Measurements from ENCODE around the gene GDPD5. TPM values are rescaled to one million over a fixed set of nuclear protein-coding genes. Genes with fewer than 3 reads are reported as not detected.

GDPD5 gene
- total RNA-seq, 1 experiment from 2014 or later, result 7.8 TPM

DNA sequence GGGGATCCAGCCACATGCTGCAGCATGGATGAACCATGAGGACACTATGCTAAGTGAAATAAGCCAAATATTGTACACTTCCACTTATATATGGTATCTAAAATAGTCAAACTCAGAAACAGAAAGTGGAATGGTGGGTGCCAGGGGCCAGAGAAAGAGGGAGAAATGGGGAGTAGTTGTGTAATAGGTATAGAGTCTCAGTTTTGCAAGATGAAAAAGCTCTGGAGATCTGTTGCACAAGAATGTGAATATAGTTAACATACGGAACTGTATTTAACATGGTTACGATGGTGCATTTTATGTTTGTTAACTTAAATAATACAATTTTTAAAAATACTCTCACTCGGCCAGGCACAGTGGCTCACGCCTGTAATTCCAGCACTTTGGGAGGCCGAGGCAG, 21.2 kb downstream of the GDPD5 start:
- H3K4me1 ChIP-seq (ENCODE audit: insufficient read depth, low read length), result no peaks in the 10 kb centered on the region
- Mint-ChIP-seq H3K27me3 (ENCODE audit: low read depth) (no peaks in the 10 kb centered on the region; the same call in none of the 2 replicates), H3K9me3 (no peaks in the 10 kb centered on the region), H3K36me3 (ENCODE audit: insufficient read depth in 1 of 3, low read depth in 3 of 3) (no peaks in the 10 kb centered on the region), H3K4me3 (no peak overlapping the region), H3K4me1 (peaks cover 0 to 4% of the 10 kb centered on the region in 2 experiments; a peak in 3 of 4 replicates), H3K27ac (no peak overlapping the region)
- H4K8ac ChIP-seq (replicated peaks; ENCODE audit: insufficient read length, low read depth, low read length), result no peak overlapping the region
- H3K9me3 ChIP-seq (ENCODE audit: control insufficient read depth, low read depth, low read length), result no peaks in the 10 kb centered on the region
- H3K4ac ChIP-seq (ENCODE audit: low read depth, low read length), result no peak overlapping the region
- no peaks in the 10 kb centered on the region for H3K79me1 ChIP-seq (ENCODE audit: insufficient read depth, low read depth, low read length, poor library complexity, severe bottlenecking)
- TF ChIP-seq, protein P1, sequence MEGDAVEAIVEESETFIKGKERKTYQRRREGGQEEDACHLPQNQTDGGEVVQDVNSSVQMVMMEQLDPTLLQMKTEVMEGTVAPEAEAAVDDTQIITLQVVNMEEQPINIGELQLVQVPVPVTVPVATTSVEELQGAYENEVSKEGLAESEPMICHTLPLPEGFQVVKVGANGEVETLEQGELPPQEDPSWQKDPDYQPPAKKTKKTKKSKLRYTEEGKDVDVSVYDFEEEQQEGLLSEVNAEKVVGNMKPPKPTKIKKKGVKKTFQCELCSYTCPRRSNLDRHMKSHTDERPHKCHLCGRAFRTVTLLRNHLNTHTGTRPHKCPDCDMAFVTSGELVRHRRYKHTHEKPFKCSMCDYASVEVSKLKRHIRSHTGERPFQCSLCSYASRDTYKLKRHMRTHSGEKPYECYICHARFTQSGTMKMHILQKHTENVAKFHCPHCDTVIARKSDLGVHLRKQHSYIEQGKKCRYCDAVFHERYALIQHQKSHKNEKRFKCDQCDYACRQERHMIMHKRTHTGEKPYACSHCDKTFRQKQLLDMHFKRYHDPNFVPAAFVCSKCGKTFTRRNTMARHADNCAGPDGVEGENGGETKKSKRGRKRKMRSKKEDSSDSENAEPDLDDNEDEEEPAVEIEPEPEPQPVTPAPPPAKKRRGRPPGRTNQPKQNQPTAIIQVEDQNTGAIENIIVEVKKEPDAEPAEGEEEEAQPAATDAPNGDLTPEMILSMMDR (conservative IDR thresholded peaks at IDR 0.05), result no peak
- H2BK5ac ChIP-seq (ENCODE audit: insufficient read length, low read length), result no peak overlapping the region
- H3K23ac ChIP-seq (ENCODE audit: insufficient read length, low read depth, low read length), result no peak overlapping the region
- H2BK20ac ChIP-seq (ENCODE audit: low read depth, low read length, poor library complexity, severe bottlenecking), result no peak overlapping the region
- H3K79me2 ChIP-seq (ENCODE audit: insufficient read depth, low read length), result no peaks in the 10 kb centered on the region
- H4K20me1 ChIP-seq (ENCODE audit: control insufficient read depth, insufficient read depth, insufficient read length), result no peaks in the 10 kb centered on the region
- WGBS (ENCODE audit: extremely low coverage, insufficient read length, low lambda C conversion rate), result no CpG with 5 or more reads among the region's 5 CpGs
- no peaks in the 10 kb centered on the region for H3K27me3 ChIP-seq (ENCODE audit: insufficient read depth, low read length)
- no peak overlapping the region for H3K9ac ChIP-seq (ENCODE audit: extremely low read depth, insufficient read length, low read length)
- H2AK5ac ChIP-seq (ENCODE audit: insufficient read length, low read length), result no peak overlapping the region
- H2BK15ac ChIP-seq (ENCODE audit: low read depth, low read length), result no peak overlapping the region
- H3K18ac ChIP-seq (ENCODE audit: insufficient read length, low read depth, low read length), result no peak overlapping the region
- no peaks in the 10 kb centered on the region for H3K23me2 ChIP-seq (ENCODE audit: insufficient read length, low read depth, low read length, poor library complexity, severe bottlenecking)
- no peak overlapping the region for H2BK12ac ChIP-seq (ENCODE audit: insufficient read length, low read depth, low read length)
- no peak overlapping the region for H4K91ac ChIP-seq (ENCODE audit: insufficient read length, low read depth, low read length)
- H3K56ac ChIP-seq (ENCODE audit: insufficient read length, low read depth, low read length), result no peak overlapping the region
- no peak overlapping the region for H2BK120ac ChIP-seq (ENCODE audit: low read depth, low read length, poor library complexity, severe bottlenecking)
- H3K14ac ChIP-seq (ENCODE audit: insufficient read depth, low read length), result no peak overlapping the region
- DNase-seq, result no peak
- H3K27ac ChIP-seq (ENCODE audit: insufficient read length, low read depth, low read length), result no peak overlapping the region
- no peak overlapping the region for H4K5ac ChIP-seq (ENCODE audit: insufficient read length, low read depth, low read length)
- H3K4me2 ChIP-seq (ENCODE audit: insufficient read depth, insufficient read length, low read length), result no peak overlapping the region
- no peak overlapping the region for H2AFZ ChIP-seq (ENCODE audit: low read length)
- no peak overlapping the region for H3T11ph ChIP-seq (ENCODE audit: low read length)
